Fibroblast of lung (primary cell): ENCODE measurements around the gene NR1I3.
"Not testable (repeated sequence)": the region's sequence is repeated elsewhere in the genome, so short reads cannot be mapped to it uniquely, and the experiment has no call there.

Experiments used
- CTCF ChIP-seq, 2 donors: IDR thresholded peaks in 1 of 2; conservative IDR thresholded peaks in 1 of 2; 1 replicate in 1 of 2; 2 replicates in 1 of 2; pipeline ENCODE4 v1.5.1; 2011 to 2012; ENCODE audit warnings: low read length in 2 of 2, control low read depth in 1 of 2, inconsistent platforms in 1 of 2, low read depth in 1 of 2, mild to moderate bottlenecking in 1 of 2
- EZH2 ChIP-seq: IDR thresholded peaks from 2 replicates; pipeline ENCODE4 v1.5.1; 2012; ENCODE audit warnings: low read length, control low read depth, mild to moderate bottlenecking; ENCODE audit errors: missing control alignments

DNA sequence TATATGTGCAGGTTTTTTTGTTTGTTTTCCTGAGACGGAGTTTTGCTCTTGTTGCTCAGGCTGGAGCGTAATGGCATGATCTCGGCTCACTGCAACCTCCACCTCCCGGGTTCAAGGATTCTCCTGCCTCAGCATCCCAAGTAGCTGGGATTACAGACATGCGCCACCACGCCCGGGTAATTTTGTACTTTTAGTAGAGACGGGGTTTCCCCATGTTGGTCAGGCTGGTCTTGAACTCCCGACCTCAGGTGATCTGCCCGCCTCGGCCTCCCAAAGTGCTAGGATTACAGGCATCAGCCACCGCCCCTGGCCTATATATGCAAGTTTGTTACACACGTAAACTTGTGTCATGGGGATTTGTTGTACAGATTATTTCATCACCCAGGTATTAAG is 13.3 kb downstream of the NR1I3 start:
- not testable (repeated sequence) for TF ChIP-seq CTCF (conservative IDR thresholded peaks at IDR 0.05 in 1 of 2, IDR thresholded peaks at IDR 0.05 in 1 of 2; ENCODE audit: low read depth in 1 of 2, low read length in 2 of 2); EZH2
